AG09319 (cell line): Measurements from ENCODE around the gene MDP1.

ENCODE experiments used
- DNase-seq: peaks from one replicate; pipeline ENCODE4 v3.0.0-alpha.2; 2010; ENCODE audit warnings: low read depth; ENCODE audit errors: extremely low read depth
- TF ChIP-seq, protein P1 (sequence below): IDR thresholded peaks from 2 replicates; pipeline ENCODE4 v1.5.1; 2011; ENCODE audit warnings: low read depth, mild to moderate bottlenecking, inconsistent platforms, low read length, moderate library complexity

MDP1 gene

DNA sequence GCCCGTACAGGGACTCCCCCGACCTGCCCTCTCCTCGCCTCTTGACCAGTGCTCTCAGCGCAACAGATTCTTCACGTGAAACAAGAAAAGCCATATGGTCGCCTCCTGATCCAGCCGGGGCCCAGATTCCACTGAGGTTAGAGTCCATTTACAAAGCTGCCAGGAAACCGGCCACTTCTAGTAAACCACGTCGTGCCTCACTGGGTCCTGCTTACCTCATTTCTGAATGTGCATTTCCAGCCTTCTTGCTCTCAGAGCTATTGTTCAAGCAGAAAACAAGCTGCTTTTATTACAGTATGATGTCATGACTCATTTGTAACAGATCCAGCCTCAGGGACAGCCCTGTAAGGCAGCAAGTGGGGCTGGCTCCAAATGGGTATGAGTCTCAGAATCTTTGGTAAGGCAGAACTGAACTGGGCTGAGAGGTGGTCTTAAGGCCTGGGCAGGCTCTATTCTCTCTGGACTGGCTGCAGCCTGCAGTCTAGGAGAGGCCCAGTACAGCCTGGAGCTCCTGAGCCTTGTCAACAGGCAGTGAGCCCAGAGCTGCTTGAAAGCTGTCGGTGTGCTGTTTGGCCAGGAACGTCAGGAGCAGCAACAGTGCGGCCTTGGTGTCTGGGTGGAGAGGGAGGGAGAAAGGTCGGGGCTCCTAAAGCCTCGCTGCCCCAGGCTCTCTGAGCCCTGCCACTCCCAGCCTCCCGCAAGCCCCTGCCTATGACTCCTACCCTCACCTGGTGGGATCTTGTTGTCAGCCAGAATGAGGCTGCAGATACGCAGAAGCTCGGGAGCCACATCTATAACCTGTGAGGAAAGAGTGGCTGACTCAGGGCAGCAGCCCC, 35.7 kb downstream of the MDP1 start:
- TF ChIP-seq, protein P1, sequence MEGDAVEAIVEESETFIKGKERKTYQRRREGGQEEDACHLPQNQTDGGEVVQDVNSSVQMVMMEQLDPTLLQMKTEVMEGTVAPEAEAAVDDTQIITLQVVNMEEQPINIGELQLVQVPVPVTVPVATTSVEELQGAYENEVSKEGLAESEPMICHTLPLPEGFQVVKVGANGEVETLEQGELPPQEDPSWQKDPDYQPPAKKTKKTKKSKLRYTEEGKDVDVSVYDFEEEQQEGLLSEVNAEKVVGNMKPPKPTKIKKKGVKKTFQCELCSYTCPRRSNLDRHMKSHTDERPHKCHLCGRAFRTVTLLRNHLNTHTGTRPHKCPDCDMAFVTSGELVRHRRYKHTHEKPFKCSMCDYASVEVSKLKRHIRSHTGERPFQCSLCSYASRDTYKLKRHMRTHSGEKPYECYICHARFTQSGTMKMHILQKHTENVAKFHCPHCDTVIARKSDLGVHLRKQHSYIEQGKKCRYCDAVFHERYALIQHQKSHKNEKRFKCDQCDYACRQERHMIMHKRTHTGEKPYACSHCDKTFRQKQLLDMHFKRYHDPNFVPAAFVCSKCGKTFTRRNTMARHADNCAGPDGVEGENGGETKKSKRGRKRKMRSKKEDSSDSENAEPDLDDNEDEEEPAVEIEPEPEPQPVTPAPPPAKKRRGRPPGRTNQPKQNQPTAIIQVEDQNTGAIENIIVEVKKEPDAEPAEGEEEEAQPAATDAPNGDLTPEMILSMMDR, result no peak
- DNase-seq, result peak; percentile 63

DNA sequence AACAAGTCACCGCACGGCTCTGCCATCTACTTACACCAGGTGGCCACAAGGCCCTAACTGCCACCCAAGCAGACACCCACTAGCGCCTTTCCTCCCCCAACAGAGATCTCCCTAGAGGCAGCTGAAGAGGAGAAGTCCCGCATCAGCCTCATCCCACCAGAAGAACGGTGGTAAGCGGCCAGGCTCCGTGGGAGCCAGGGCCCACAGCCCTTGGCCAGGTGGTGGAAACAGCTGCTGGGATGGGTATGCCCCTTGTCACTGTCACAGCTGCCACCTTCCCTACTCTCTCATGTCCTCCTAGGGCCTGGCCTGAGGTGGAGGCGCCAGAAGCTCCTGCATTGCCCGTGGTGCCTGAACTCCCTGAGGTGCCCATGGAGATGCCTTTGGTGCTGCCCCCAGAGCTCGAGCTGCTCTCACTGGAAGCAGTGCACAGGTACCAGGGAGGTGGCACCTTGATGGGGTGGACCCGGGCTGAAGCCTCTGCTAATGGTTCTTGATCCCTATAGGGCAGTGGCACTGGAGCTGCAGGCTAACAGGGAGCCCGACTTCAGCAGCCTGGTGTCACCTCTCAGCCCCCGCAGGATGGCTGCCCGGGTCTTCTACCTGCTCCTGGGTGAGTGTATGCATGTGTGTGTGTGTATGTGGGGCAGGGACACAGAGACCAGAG, 36.4 kb downstream of the MDP1 start:
- TF ChIP-seq, protein P1, result no peak
- DNase-seq, result no peak

DNA sequence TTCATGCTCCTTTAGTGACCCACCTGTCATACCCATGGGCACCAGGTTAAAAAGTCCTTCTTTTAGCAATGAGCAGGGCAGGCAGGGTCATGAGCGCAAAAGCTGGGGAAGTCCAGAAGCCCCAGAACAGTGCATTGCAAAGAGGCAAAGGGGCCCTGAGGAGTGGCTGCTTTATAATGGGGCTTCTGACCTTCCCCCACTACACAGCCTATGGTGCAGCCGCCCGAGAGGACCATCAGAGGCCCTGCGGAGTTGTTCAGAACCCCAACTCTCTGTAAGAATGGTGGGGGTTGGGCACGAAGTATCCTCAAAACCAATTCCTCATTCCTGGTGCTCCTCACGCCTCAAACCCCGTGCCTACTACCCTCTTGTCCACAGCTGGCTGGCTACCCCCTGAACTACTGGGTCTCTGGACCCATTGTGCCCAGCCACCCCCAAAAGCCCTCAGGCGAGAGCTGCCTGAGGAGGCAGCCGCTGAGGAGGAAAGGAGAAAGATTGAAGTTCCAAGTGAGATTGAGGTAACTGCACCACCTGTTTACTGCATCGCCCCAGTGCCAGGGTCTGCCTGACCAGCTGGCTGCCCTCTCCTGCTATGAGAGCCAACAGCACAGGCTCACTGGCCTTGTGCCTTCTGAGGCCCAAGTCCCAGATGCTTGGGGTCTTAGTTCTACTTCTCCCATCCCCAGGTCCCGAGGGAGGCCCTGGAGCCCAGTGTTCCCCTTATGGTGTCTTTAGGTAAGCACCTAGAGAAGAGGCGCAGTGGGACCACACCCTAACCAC, 37.3 kb downstream of the MDP1 start:
- no peak for DNase-seq
- TF ChIP-seq, protein P1, result no peak

DNA sequence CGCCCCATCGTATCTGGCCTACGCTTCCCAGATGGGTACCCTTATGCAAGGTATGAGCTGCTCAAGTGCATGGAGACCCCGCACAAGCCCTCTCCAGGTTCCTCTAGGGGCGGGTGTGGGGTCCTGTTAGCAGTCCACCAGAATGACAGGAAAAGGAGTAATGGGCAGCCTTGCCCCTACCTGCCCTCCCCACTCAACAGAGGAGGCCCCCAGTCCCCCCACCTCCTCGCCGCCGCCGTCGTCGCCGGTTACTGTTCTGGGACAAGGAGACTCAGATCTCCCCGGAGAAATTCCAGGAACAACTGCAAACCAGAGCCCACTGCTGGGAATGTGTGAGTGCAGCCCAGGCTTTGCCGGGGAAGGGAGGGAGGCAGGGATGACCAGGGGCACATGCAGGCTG, 38.0 kb downstream of the MDP1 start:
- no peak for DNase-seq
- TF ChIP-seq, protein P1, result no peak

DNA sequence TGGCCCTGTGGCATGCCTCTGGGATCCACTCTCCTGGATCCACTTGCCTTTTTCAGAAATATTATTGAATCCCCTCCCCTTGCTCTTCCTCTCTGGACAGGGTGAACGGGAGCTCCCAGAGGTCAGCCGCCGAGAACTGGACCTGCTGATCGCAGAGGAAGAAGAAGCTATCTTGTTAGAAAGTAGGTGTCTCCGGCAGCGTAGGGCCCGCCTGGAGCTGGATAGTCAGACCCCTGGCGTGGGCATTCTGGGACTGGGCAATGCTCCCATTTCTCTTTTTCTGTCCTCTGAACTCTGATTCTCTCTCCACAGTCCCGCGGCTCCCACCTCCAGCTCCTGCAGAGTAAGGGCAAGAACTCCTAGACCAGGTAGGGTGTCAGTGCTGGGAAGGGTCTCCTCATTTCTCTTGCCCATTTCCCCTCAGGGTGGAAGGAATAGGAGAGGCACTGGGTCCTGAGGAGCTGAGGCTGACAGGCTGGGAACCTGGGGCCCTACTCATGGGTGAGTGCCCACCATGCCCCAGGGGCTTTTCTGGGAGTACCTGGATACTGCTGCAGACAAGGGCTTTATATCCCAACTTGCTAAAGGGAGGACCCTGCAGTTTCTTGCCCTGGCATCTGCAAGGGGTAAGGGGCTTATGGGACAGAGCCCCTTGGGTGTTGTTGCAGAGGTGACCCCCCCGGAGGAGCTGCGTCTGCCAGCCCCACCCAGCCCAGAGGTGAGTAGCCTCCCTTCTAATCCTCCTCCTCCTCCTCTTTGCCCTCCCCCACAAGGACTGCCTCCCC, 38.6 kb downstream of the MDP1 start:
- TF ChIP-seq, protein P1, result no peak
- DNase-seq, result no peak

DNA sequence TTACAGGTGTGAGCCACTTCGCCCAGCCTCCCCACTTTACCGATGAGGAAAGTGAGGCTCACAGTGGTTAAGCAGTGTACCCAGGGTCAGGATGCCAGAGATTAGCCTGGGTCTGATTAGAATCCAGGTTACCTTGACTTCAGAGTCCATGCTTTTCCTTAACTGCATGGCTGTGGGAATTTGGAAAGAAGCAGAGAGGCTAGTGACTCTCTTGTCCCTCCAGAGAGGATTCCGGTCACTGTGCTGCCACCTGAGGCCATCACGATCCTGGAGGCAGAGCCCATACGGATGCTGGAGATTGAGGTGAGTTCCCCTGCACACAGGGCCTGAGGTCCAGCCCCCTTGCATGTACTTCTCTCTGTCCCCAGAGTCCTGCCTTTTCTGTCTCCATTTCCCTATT, 39.3 kb downstream of the MDP1 start:
- TF ChIP-seq, protein P1, result no peak
- no peak for DNase-seq
